ENCODE data around the gene ARID1B. TPM values are rescaled to one million over a fixed set of nuclear protein-coding genes. Genes with fewer than 3 reads are reported as not detected.
A peak's percentile ranks its signal among the peaks of the same experiment; 100 is the strongest.

ARID1B gene
- total and polyA plus RNA-seq, 2 donors (not counting 1 experiment from before 2014, with no cell fraction given), result 47.2 to 280 TPM

DNA sequence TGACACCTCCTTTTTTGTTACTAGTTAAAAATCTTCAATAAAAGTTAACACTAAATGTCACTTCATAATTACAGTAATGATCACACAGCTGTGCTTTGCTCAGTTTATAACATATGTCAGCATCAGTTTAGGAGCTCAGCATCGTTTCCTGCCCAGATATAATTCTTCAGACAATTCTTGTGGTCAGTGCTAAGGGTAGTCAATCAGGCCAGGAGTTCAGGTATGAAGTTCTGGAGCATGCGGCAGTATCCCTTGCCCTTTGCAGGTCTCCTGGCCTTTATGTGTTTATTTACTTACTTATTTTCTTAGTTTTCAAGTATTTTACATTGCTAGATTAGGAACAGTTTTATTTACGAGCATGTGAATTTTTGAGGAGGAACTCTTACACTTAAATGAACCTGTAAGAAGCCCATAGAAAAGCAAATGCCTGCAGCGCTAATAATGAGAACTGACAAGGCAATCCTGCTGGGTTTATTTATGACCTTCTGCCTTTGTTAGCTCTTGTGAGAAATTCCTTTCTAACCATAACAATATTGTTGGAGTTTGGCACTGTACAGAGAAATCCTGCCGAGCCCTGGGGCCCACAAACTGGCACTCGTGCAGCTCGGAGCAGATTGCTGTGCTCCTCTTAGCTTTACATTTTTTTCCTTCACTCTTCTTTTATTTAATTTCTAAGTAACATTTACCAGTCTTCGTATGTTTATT lies 293.4 kb downstream of the ARID1B start:
- H3K27ac Mint-ChIP-seq, result peak overlapping the region; percentile 39
- 77% methylated on average over 4 of the region's 8 CpGs for whole genome bisulfite sequencing (ENCODE audit: insufficient coverage)
- H3K27ac ChIP-seq (ENCODE audit: low read length in 2 of 2), result no peak overlapping the region
- intact Hi-C loops (cut with micrococcal nuclease), result no loop called here
- H3K36me3 ChIP-seq (replicated peaks in 1 of 2; ENCODE audit: control extremely low read depth in 1 of 2, control insufficient read depth in 1 of 2, extremely low read depth in 1 of 2, insufficient read depth in 2 of 2, low read length in 1 of 2), result peaks cover 0 to 6% of the 10 kb centered on the region in 2 experiments
- no peak overlapping the region for H3K4me3 ChIP-seq (ENCODE audit: control extremely low read depth in 1 of 5, extremely low read depth in 1 of 5, insufficient read depth in 1 of 5, low read depth in 2 of 5, low read length in 4 of 5)
- H3K9me3 ChIP-seq (ENCODE audit: control extremely low read depth in 1 of 3, control insufficient read depth in 2 of 3, insufficient read depth in 1 of 3, low read length in 2 of 3), result peaks cover 0 to 4% (median 2%) of the 10 kb centered on the region in 3 donors
- no peak overlapping the region for H3K9ac ChIP-seq (ENCODE audit: low read length)
- no peak overlapping the region for H2AFZ ChIP-seq (ENCODE audit: insufficient read depth, low read depth, low read length, poor library complexity, severe bottlenecking)
- H3K4me3 Mint-ChIP-seq, result no peak overlapping the region
- no peaks in the 10 kb centered on the region for H3K27me3 Mint-ChIP-seq
- peaks cover 34 to 40% of the 10 kb centered on the region in 2 donors for H3K4me1 ChIP-seq (ENCODE audit: control insufficient read depth in 2 of 2, insufficient read depth in 2 of 2, low read length in 2 of 2)
- no peak for DNase-seq
- CTCF ChIA-PET, result interaction anchor here (1.5 kb wide), 1 partner anchor 23 kb away, joined by 4 read pairs; no protein-coding TSS in a partner anchor
- H3K4me1 Mint-ChIP-seq, result peaks cover 72% of the 10 kb centered on the region
- peaks cover 15% of the 10 kb centered on the region for H4K20me1 ChIP-seq (ENCODE audit: control insufficient read depth, insufficient read depth, low read length, poor library complexity, severe bottlenecking)
- H3K9me3 Mint-ChIP-seq (ENCODE audit: insufficient read depth), result no peaks in the 10 kb centered on the region
- TF ChIP-seq CTCF (IDR thresholded peaks at IDR 0.05) (no peak), EZH2 (IDR thresholded peaks at IDR 0.05; ENCODE audit: borderline replicate concordance, insufficient read depth, low read depth, low read length, poor library complexity, severe bottlenecking) (no peak)
- peaks cover 82% of the 10 kb centered on the region for H3K79me2 ChIP-seq (ENCODE audit: control insufficient read depth, insufficient read depth, low read length)
- no peak for ATAC-seq (ENCODE audit: low read depth)
- no peak overlapping the region for H3K4me2 ChIP-seq (replicated peaks; ENCODE audit: low read depth, low read length, poor library complexity, severe bottlenecking)
- no peaks in the 10 kb centered on the region for H3K27me3 ChIP-seq (replicated peaks in 1 of 4; ENCODE audit: control extremely low read depth in 1 of 4, control insufficient read depth in 3 of 4, insufficient read depth in 4 of 4, low read length in 3 of 4)
- POLR2A ChIA-PET, result no interaction called here

GRCh38 chr6:157072128-157072527 lies 294.9 kb downstream of the ARID1B start:
- CTCF ChIA-PET, result no interaction called here
- WGBS (ENCODE audit: insufficient coverage), result no CpG with 5 or more reads among the region's 2 CpGs

More at GRCh38 chr6:157072128-157072527, 294.9 kb downstream of the ARID1B start:
- peak; percentile 39 for ATAC-seq (ENCODE audit: low read depth)
- Histone ChIP-seq H3K4me3 (ENCODE audit: control extremely low read depth in 1 of 5, extremely low read depth in 1 of 5, insufficient read depth in 1 of 5, low read depth in 2 of 5, low read length in 4 of 5) (no peak overlapping the region), H3K4me2 (replicated peaks; ENCODE audit: low read depth, low read length, poor library complexity, severe bottlenecking) (no peak overlapping the region), H3K9me3 (ENCODE audit: control extremely low read depth in 1 of 3, control insufficient read depth in 2 of 3, insufficient read depth in 1 of 3, low read length in 2 of 3) (peaks cover 0 to 4% (median 2%) of the 10 kb centered on the region in 3 donors), H3K79me2 (ENCODE audit: control insufficient read depth, insufficient read depth, low read length) (peaks cover 87% of the 10 kb centered on the region), H3K27ac (ENCODE audit: low read length in 2 of 2) (peak overlapping the region in 1 of 2 donors; percentile 5), H3K4me1 (ENCODE audit: control insufficient read depth in 2 of 2, insufficient read depth in 2 of 2, low read length in 2 of 2) (peaks cover 41 to 46% of the 10 kb centered on the region in 2 donors), H2AFZ (ENCODE audit: insufficient read depth, low read depth, low read length, poor library complexity, severe bottlenecking) (no peak overlapping the region), H3K36me3 (replicated peaks in 1 of 2; ENCODE audit: control extremely low read depth in 1 of 2, control insufficient read depth in 1 of 2, extremely low read depth in 1 of 2, insufficient read depth in 2 of 2, low read length in 1 of 2) (peaks cover 0 to 6% of the 10 kb centered on the region in 2 experiments), H4K20me1 (ENCODE audit: control insufficient read depth, insufficient read depth, low read length, poor library complexity, severe bottlenecking) (peaks cover 12% of the 10 kb centered on the region), H3K9ac (ENCODE audit: low read length) (no peak overlapping the region), H3K27me3 (replicated peaks in 1 of 4; ENCODE audit: control extremely low read depth in 1 of 4, control insufficient read depth in 3 of 4, insufficient read depth in 4 of 4, low read length in 3 of 4) (no peaks in the 10 kb centered on the region)
- H3K4me3 Mint-ChIP-seq, result no peak overlapping the region
- no peak for TF ChIP-seq EZH2 (IDR thresholded peaks at IDR 0.05; ENCODE audit: borderline replicate concordance, insufficient read depth, low read depth, low read length, poor library complexity, severe bottlenecking)
- no peak for TF ChIP-seq CTCF (IDR thresholded peaks at IDR 0.05)
- intact Hi-C loops (cut with micrococcal nuclease), result no loop called here
- peaks cover 73% of the 10 kb centered on the region for H3K4me1 Mint-ChIP-seq
- H3K9me3 Mint-ChIP-seq (ENCODE audit: insufficient read depth), result no peaks in the 10 kb centered on the region
- no peak for DNase-seq
- H3K27ac Mint-ChIP-seq, result no peak overlapping the region
- POLR2A ChIA-PET, result interaction anchor here (0.6 kb wide), 1 partner anchor 12 kb away, joined by 5 read pairs; no protein-coding TSS in a partner anchor
- H3K27me3 Mint-ChIP-seq, result no peaks in the 10 kb centered on the region
